Effector CD8-positive, alpha-beta T cell (primary cell): Measurements from ENCODE around the gene CNOT4.
"Not testable (repeated sequence)": the region's sequence is repeated elsewhere in the genome, so short reads cannot be mapped to it uniquely, and the experiment has no call there.

Experiments used
- DNase-seq: peaks from one replicate; lab custom pipeline; 2025; lab: John Stamatoyannopoulos, UW

The CNOT4 gene

DNA sequence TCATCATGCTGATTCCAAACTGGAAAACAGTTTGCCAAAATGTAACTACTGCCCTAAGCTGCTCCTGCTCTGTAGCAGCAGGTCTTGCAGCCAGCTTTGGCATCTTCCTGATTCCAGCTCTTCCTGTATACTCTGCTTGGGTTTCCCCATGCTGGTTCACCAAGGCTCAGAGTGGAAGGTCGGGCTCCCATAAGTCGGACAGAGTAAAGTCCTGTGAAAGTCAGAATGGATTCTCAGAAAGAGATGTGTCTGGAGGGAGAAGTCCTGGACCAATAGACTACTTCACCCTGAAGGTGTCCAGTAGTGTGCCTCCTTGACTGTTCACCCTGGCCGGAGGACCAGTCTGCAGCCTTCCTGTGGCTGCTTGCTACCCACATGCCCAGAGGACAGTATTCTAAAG is 182.4 kb downstream of the CNOT4 start:
- no peak for DNase-seq

DNA sequence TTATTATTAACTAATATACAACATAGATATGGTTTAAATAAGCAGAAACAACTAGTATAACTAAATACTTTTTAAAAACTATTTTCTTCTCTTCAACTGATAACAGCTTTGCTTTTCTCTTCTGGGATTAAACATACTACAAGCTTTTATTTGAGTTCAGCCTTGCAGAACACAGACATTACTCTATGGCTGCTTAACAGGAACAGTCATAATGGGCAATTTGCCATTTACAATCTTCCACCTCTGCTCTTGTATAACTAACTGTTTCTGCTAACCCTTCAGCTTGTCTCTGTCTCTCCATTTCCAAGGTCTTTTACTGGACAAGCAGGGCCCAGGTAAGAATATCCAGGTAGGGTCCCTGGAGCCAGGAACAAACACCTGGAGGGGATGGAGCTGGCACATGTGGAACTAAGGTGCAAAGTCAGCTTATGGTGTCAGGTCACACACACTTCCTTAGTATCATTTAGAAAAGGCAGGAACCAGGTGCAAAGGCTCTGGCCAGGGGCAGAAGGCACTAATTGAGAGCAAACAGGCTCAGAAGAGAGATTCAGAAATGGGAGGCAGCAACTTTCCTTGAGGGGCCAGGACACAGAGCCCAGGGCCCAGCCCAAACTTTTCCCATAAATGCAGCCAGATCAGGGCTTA is 183.1 kb downstream of the CNOT4 start:
- DNase-seq = no peak

DNA sequence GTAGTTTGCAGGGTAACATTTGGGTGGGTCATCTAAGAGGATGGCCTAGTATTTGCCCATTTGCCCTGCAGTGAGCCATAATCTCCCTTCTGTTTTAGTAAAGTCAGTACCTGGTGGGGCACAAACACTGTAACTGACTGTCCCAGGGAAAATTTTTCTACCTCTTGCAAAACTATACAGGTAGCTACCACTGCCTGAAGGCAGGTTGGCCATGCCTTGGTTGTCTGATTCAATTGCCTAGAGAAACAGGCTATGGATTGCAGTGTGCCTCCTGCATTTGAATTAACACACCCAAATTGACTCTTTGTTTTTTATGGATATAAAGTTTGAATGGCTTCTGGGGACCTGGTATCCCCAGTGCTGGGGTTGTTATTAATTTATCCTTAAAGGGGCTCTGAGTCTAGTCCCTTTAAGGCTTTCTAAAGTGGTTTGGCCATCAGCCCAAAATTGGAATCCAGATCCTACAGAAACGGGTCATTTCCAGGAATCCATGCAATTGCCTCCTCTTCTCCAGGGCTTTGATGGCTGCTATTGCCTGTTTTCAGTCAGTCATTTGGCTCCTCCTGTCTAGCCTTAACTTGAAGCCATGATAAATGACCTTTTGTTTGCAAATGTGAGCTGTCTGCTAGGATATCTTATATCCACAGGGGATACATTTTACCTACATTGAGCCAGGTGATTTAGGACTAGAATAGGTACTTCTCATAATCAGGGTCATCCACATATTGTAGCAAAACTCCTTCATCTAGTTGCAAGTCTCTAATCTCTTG is 187.1 kb downstream of the CNOT4 start:
- no peak for DNase-seq

DNA sequence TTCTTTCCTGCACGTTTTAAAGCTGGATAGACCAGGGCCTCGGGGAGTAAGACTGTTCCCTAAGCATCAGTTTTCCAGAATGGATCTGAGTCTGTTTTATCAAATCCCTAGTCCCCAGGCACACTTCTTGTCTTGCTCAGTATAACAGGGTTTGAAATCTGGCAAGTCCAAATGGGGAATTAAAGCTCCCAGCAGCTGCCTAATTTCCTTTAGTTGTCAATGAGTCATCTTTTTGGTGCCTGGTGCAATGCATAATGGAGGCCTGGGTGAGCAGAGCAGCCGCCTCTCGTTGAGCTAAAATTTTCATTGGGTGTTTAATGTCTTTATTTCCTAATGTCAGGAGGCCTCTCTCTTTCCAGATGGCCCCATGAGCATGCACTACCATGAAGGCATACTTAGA is 188.3 kb downstream of the CNOT4 start:
- no peak for DNase-seq

DNA sequence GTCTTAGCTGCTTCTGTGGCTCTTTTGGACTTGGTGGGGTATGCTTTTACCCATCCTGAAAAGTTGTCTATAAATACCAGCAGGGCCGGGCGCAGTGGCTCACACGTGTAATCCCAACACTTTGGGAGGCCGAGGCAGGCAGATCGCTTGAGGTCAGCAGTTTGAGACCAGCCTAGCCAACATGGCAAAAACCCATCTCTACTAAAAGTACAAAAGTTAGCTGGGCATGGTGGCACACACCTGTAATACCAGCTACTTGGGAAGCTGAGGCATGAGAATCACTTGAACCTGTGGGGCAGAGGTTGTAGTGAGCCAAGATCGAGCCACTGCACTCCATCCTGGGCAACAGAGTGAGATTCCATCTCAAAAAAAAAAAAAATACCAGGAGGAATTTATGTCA is 188.9 kb downstream of the CNOT4 start:
- DNase-seq = not testable (repeated sequence)

DNA sequence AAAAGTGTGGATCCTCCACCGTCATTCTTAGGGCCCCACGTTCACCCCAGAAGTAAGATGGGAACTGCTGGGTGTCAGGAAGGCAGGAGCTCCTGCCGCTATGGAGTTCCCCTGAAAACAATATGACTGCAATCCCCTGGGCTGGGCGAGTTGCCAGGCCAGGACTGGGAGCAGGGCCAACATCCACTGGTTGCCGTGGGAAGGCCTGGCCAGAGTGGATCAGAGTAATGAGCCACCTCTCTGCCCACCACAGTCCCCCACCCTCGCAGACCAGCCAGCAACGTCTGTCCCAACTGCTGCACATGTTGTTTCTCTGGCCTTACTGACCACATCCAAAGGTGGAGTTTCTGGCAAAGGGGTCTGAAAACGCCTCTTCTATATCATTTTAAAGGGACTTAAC is 189.6 kb downstream of the CNOT4 start:
- no peak for DNase-seq

DNA sequence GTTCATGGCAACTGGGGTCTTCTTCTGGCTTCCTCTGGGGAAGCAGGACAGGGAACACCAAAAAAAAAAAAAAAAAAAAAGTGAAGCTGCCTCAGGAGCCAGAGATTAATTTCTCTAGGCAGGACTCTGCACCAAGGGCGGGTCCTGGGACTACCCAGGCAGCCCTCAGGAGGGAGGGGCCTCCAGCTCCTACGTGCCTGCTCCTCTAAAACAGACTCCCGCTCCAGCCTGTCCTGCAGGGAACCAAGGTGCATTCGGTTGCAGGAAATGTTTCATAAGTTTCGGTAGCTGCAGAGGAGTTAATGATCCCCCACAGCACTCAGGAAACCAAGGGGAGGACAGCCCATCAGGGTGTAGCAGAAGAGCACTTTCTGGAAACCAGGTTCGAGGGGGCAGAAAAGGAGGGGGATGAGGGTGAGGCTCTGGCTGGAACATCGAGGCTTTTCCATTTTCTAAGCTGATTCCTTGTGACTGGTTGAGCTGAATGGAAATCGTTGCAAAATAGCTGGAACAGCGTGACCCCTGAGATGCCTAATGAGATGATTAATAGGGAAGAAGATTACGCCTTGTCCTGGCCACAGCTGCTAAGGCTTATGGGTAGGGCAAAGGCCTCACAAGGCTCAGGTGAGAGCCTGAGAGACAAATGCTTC is 192.1 kb downstream of the CNOT4 start:
- no peak for DNase-seq

DNA sequence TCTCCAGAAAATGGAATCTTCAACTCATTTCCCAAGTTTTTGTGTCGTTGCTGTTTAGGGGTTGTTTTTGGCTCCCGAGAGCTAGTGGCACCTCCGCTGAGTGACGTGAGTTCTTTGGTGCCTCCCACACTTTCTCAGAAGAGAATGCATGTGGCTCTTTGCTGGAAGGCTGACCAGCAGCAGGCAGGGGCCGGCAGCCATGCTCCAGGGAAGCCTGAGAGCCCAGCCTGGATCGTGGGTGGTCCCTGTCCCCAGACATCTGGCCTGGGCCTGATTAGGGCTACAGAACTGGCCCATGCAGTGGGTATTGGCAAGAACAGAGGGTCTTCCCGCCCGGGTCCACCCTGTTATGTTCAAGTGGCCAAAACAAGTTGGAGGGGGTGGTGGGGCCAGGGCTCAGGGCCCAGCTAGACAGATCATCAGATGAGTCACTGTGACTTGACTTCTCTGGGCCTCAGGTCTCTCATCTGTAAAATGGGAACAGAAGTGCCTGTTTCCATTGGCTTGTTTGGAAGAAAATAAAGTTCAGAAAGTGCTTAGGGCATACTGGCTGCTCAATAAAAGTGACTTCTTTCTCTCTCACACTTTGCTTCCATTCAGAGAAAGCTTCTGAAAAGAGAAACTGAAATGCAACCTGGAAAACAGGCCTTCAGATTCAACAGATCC is 193.1 kb downstream of the CNOT4 start:
- DNase-seq = no peak

DNA sequence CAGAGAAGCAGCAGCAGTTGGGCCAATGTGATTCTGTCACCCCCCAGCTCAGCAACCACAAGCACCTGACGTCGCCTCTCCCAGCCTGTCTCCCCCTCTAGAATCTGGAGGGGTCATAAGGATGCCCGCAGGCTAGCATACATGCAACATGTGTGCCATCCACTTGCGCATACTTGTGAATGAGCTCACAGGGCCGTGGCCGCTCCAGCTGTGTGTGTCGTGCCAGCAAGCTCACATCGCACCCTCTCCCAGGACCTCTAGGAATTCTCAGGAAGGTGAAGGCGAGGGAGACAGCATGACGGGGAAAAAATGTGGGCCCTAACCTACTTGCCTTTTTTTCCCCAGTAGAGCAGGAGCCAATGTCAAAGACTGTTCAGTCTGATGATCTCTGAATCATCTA is 195.9 kb downstream of the CNOT4 start:
- DNase-seq = no peak
